ENCODE data around the gene SPIRE1. TPM values are rescaled to one million over a fixed set of nuclear protein-coding genes. Genes with fewer than 3 reads are reported as not detected.

Gene SPIRE1
- total RNA-seq, 1 experiment from 2014 or later = 26.1 TPM

GRCh38 chr18:12422936-12423335 lies 235.0 kb downstream of the SPIRE1 start:
- no peak overlapping the region for H3K4me3 ChIP-seq
- H3K27ac ChIP-seq = no peak overlapping the region
- no peak overlapping the region for H3K4me2 ChIP-seq
- H3K27me3 ChIP-seq (ENCODE audit: insufficient read depth, low read depth) = no peaks in the 10 kb centered on the region
- intact Hi-C loops (cut with micrococcal nuclease; ENCODE audit: unreplicated experiment) = no loop called here
- no peaks in the 10 kb centered on the region for H3F3A ChIP-seq (ENCODE audit: insufficient read depth, low read depth)
- no peaks in the 10 kb centered on the region; the same call in 1 of the 2 replicates for H3K9me3 ChIP-seq (ENCODE audit: insufficient read depth, low read depth)
- no TSS peak for BruUV-seq (replicated peaks)
- ChIA-PET POLR2A (ENCODE audit: unreplicated experiment) (no interaction called here), CTCF (interaction anchor here (0.5 kb wide), 1 partner anchor 246 kb away, joined by 11 read pairs; no protein-coding TSS in a partner anchor)
- no peak overlapping the region for H2AFZ ChIP-seq
- no peaks in the 10 kb centered on the region for H3K36me3 ChIP-seq (ENCODE audit: low read depth)
- no peak for TF ChIP-seq EZH2 (IDR thresholded peaks at IDR 0.05; ENCODE audit: low read depth)
- TF ChIP-seq, protein P1, sequence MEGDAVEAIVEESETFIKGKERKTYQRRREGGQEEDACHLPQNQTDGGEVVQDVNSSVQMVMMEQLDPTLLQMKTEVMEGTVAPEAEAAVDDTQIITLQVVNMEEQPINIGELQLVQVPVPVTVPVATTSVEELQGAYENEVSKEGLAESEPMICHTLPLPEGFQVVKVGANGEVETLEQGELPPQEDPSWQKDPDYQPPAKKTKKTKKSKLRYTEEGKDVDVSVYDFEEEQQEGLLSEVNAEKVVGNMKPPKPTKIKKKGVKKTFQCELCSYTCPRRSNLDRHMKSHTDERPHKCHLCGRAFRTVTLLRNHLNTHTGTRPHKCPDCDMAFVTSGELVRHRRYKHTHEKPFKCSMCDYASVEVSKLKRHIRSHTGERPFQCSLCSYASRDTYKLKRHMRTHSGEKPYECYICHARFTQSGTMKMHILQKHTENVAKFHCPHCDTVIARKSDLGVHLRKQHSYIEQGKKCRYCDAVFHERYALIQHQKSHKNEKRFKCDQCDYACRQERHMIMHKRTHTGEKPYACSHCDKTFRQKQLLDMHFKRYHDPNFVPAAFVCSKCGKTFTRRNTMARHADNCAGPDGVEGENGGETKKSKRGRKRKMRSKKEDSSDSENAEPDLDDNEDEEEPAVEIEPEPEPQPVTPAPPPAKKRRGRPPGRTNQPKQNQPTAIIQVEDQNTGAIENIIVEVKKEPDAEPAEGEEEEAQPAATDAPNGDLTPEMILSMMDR (conservative IDR thresholded peaks at IDR 0.05) = no peak; the same call in 1 of the 2 replicates
- H3K79me2 ChIP-seq (ENCODE audit: low read depth) = no peaks in the 10 kb centered on the region
- H3K9me2 ChIP-seq (ENCODE audit: insufficient read depth) = no peaks in the 10 kb centered on the region
- no peaks in the 10 kb centered on the region for H3K4me1 ChIP-seq (replicated peaks; ENCODE audit: insufficient read depth)
- DNase-seq = no peak
- H4K20me1 ChIP-seq (ENCODE audit: insufficient read depth) = no peaks in the 10 kb centered on the region

DNA sequence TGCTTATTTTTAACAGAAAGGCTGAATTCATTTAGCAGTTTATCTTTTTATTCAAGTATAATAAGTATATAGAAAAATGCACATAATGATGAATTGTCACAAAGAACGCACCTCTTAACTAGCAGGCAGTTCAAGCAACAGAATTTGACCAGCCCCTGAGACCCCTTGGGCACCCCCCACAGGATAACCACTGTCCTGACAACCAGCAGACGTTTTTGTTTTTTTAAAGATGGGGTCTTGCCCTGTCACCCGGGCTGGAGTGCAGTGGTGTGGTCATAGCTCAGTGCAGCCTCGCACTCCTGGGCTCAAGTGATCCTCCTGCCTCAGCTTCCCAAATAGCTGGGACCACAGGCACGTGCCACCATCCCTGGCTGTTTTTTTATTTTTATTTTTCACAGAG lies 236.2 kb downstream of the SPIRE1 start:
- TF ChIP-seq, protein P1 (conservative IDR thresholded peaks at IDR 0.05) = no peak
- TF ChIP-seq EZH2 (IDR thresholded peaks at IDR 0.05; ENCODE audit: low read depth) = no peak
- TSS peak; percentile 31 for BruUV-seq (replicated peaks)

DNA sequence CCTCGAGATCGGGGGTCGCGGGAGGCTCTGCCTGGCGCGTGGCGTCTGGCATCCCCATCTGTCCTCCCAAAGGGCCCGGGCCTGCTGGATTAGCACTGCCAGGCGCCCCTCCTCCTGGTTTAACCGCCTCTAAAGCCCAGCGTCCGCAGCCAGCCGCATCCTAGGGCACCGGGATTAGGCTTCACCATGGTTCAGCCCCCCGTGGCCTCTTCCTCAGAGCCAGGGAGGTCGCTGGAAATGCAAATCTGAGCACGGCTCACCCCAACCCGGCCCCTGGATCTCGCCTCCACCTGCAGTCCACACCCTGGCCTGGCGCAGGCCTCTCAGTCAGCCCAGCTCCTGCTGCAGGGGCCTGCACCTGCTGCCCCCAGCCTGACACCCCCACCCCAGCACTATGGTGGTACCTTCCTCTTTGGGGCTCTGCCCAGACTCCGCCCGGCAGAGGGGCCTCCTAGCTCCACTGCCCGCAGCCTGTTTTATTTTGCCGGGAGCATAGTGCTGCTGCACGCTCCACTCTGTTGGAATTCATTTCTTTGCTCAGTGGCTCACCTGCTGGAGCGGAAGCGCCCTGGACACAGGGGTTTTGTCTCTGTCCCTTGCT lies 237.0 kb downstream of the SPIRE1 start:
- no peak for TF ChIP-seq EZH2 (IDR thresholded peaks at IDR 0.05; ENCODE audit: low read depth)
- TF ChIP-seq, protein P1 (conservative IDR thresholded peaks at IDR 0.05) = no peak
- Histone ChIP-seq H3K9me2 (ENCODE audit: insufficient read depth) (no peaks in the 10 kb centered on the region), H3F3A (ENCODE audit: insufficient read depth, low read depth) (peaks cover 10% of the 10 kb centered on the region), H3K27ac (no peak overlapping the region), H3K9me3 (ENCODE audit: insufficient read depth, low read depth) (no peaks in the 10 kb centered on the region; the same call in 1 of the 2 replicates), H3K27me3 (ENCODE audit: insufficient read depth, low read depth) (no peaks in the 10 kb centered on the region), H3K79me2 (ENCODE audit: low read depth) (no peaks in the 10 kb centered on the region), H3K4me3 (no peak overlapping the region), H4K20me1 (ENCODE audit: insufficient read depth) (no peaks in the 10 kb centered on the region), H3K36me3 (ENCODE audit: low read depth) (no peaks in the 10 kb centered on the region), H3K4me1 (replicated peaks; ENCODE audit: insufficient read depth) (no peaks in the 10 kb centered on the region), H3K4me2 (no peak overlapping the region), H2AFZ (no peak overlapping the region)
- intact Hi-C loops (cut with micrococcal nuclease; ENCODE audit: unreplicated experiment) = no loop called here
- DNase-seq = no peak
- ChIA-PET CTCF (no interaction called here), POLR2A (ENCODE audit: unreplicated experiment) (no interaction called here)
- BruUV-seq (replicated peaks) = no TSS peak

More for the DNA sequence above, 236.2 kb downstream of the SPIRE1 start:
- Histone ChIP-seq H3K79me2 (ENCODE audit: low read depth) (no peaks in the 10 kb centered on the region), H3F3A (ENCODE audit: insufficient read depth, low read depth) (peaks cover 7% of the 10 kb centered on the region), H3K4me1 (replicated peaks; ENCODE audit: insufficient read depth) (no peaks in the 10 kb centered on the region), H3K27me3 (ENCODE audit: insufficient read depth, low read depth) (no peaks in the 10 kb centered on the region), H3K27ac (no peak overlapping the region), H3K4me3 (no peak overlapping the region), H3K36me3 (ENCODE audit: low read depth) (no peaks in the 10 kb centered on the region), H2AFZ (no peak overlapping the region), H3K4me2 (no peak overlapping the region), H3K9me2 (ENCODE audit: insufficient read depth) (no peaks in the 10 kb centered on the region), H3K9me3 (ENCODE audit: insufficient read depth, low read depth) (no peaks in the 10 kb centered on the region; the same call in 1 of the 2 replicates), H4K20me1 (ENCODE audit: insufficient read depth) (no peaks in the 10 kb centered on the region)
- POLR2A ChIA-PET (ENCODE audit: unreplicated experiment) = no interaction called here
- CTCF ChIA-PET = no interaction called here
- no peak for DNase-seq
- intact Hi-C loops (cut with micrococcal nuclease; ENCODE audit: unreplicated experiment) = no loop called here

All from PC-9 (cell line).